NB4 (cell line): ENCODE measurements around the gene NAA20.

Source experiments
- CTCF ChIP-seq: IDR thresholded peaks from one replicate; pipeline ENCODE4 v1.5.1; 2012; ENCODE audit warnings: low read depth, low read length
- MYC ChIP-seq: IDR thresholded peaks from 2 replicates; pipeline ENCODE4 v1.6.1; 2011; ENCODE audit warnings: low read depth, low read length
- POLR2A ChIP-seq: IDR thresholded peaks from 2 replicates; pipeline ENCODE4 v1.6.1; 2011; ENCODE audit warnings: mild to moderate bottlenecking; ENCODE audit not compliant: insufficient read length; ENCODE audit errors: extremely low read depth

GRCh38 chr20:20020908-20021307 lies 3.7 kb downstream of the NAA20 start:
- no peak for TF ChIP-seq MYC
- TF ChIP-seq CTCF, result no peak
- no peak for TF ChIP-seq POLR2A
